HepG2 (cell line): Measurements from ENCODE around the gene PEX11A. TPM values are rescaled to one million over a fixed set of nuclear protein-coding genes. Genes with fewer than 3 reads are reported as not detected.

Experiments
- ASH2L ChIP-seq: fragments of 300-600, 200-600 bp; sonication (generic); IDR thresholded peaks from 2 replicates; pipeline ENCODE4 v1.7.0; 2017; ENCODE audit warnings: low read depth, mild to moderate bottlenecking, moderate library complexity, mixed read lengths, low read length; ENCODE audit not compliant: insufficient read length
- ATRX ChIP-seq: sonication (generic); formaldehyde crosslinking; IDR thresholded peaks from 2 replicates; pipeline ENCODE4 v1.4.0; 2020; ENCODE audit warnings: missing genetic modification reagents, borderline replicate concordance
- KLF16 ChIP-seq, 2 experiments: sonication (generic) in 1 of 2; formaldehyde crosslinking in 1 of 2; IDR thresholded peaks; 2 replicates each; pipeline versions ENCODE4 v1.6.1 to v1.8.0; 2016 to 2023; ENCODE audit warnings: missing genetic modification reagents in 2 of 2, missing compliant biosample characterization in 1 of 2
- MTF1 ChIP-seq: sonication (generic); formaldehyde crosslinking; IDR thresholded peaks from 2 replicates; pipeline ENCODE4 v1.5.0; 2020; ENCODE audit warnings: missing genetic modification reagents
- MZF1 ChIP-seq: sonication (generic); formaldehyde crosslinking; IDR thresholded peaks from 2 replicates; pipeline ENCODE4 v1.8.1; 2023; ENCODE audit warnings: mild to moderate bottlenecking, missing genetic modification reagents, borderline replicate concordance
- NFKBIZ ChIP-seq: IDR thresholded peaks from 2 replicates; pipeline ENCODE4 v1.6.1; 2018; ENCODE audit warnings: missing genetic modification reagents, missing compliant biosample characterization
- SAP130 ChIP-seq: IDR thresholded peaks from 2 replicates; pipeline ENCODE4 v1.6.1; 2016; ENCODE audit warnings: low read depth
- ZNF557 ChIP-seq: sonication (generic); formaldehyde crosslinking; IDR thresholded peaks from 2 replicates; pipeline ENCODE4 v1.4.0; 2020; ENCODE audit warnings: missing genetic modification reagents
- ZNF75D ChIP-seq: sonication (generic); formaldehyde crosslinking; IDR thresholded peaks from 2 replicates; pipeline ENCODE4 v1.8.1; 2023; ENCODE audit warnings: missing genetic modification reagents, mild to moderate bottlenecking, borderline replicate concordance
- polyA plus RNA-seq, 8 experiments: library from polyadenylated mRNA; depleted of rRNA in 3 of 8; stranded (reverse) in 7 of 8; unstranded in 1 of 8; fragments of >200 nt; fragmentation: Illumina TruSeq in 4 of 8; extraction: Trizol in 4 of 8; gene quantifications; 2 replicates each; pipeline versions ENCODE4 v1.2.1 to v1.2.3, GENCODE V29; 2011 to 2016; ENCODE audit warnings: low read depth in 4 of 8, missing spikeins in 1 of 8, mixed read lengths in 1 of 8; ENCODE audit not compliant: insufficient read depth in 1 of 8
- total RNA-seq, 5 experiments: library from RNA; depleted of rRNA; stranded (reverse); fragments of >200 nt; fragmentation: Illumina TruSeq; extraction: Trizol; gene quantifications; 2 replicates each; pipeline ENCODE4 v1.2.3, GENCODE V29; 2016; ENCODE audit warnings: low read depth in 1 of 5
- TF ChIP-seq, protein P1 (sequence below): sonication (generic); formaldehyde crosslinking; IDR thresholded peaks from 2 replicates; pipeline ENCODE4 v1.8.0; 2022; ENCODE audit warnings: missing genetic modification reagents, mild to moderate bottlenecking, borderline replicate concordance
- TF ChIP-seq, protein P2 (sequence below): sonication (generic); formaldehyde crosslinking; IDR thresholded peaks from 2 replicates; pipeline ENCODE4 v1.5.0; 2020; ENCODE audit warnings: mild to moderate bottlenecking, missing genetic modification reagents, moderate library complexity
- TF ChIP-seq, protein P3 (sequence below): IDR thresholded peaks from 2 replicates; pipeline ENCODE4 v1.6.1; 2018; ENCODE audit warnings: missing genetic modification reagents, mild to moderate bottlenecking, missing compliant biosample characterization
- TF ChIP-seq, protein P4 (sequence below): sonication (generic); formaldehyde crosslinking; IDR thresholded peaks from 2 replicates; pipeline ENCODE4 v1.5.1; 2020; ENCODE audit warnings: mild to moderate bottlenecking, missing genetic modification reagents, borderline replicate concordance
- TF ChIP-seq, protein P5 (sequence below): sonication (generic); formaldehyde crosslinking; IDR thresholded peaks from 2 replicates; pipeline ENCODE4 v1.4.0; 2020; ENCODE audit warnings: mild to moderate bottlenecking, missing genetic modification reagents

Gene PEX11A
- total and polyA plus RNA-seq, 2 of the 13 experiments (the other 11 are each of a cell fraction or from before 2014, with no cell fraction given), result 9.9 to 15.1 TPM

DNA sequence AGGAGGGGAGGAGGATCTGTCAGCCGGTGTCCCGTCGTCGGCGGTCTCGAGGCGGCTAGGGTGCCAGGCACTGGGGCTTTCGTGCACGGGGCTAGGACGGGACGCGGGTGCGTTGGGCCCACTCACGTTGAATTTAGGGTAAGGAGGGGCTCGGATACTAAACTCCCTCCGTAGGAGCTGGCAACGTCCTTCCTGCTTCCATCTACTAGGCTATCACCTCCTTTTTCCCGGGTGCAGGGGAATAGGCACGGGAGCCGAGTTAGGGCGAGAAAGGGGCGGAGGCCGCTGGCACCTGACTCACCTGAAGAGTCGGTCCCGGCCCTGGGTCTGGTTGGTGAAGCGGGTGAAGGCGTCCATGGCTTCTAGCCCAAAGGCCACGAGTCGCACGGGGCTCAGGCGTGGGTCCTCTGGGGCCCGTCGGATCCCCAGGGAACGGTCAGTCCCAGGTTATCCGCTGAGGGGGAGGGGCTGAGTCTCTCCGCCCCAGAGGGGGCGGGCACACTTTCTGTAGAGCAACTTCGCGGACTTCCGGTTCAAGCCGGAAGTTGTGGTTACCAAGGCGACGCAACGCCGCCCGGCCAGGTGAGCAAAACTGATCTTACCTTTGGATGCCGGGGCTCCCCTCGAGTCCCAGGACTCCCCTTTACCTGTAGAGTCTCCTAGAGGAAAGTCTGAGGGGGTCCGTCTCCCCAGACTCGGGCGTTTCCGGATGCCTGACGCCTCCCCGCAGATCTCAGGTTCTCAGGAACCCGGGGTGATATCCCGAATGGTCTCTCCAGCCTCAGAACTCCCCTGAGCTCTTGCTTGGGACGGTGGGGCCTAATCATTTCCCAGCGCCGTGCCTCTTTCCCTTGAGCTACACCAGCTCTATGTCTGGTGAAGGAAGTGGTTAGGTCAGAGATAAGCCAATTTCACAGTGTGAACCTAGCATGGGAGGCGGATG is at the start of gene PEX11A, which contains the start of gene WDR93 (continued):
- TF ChIP-seq, protein P1, sequence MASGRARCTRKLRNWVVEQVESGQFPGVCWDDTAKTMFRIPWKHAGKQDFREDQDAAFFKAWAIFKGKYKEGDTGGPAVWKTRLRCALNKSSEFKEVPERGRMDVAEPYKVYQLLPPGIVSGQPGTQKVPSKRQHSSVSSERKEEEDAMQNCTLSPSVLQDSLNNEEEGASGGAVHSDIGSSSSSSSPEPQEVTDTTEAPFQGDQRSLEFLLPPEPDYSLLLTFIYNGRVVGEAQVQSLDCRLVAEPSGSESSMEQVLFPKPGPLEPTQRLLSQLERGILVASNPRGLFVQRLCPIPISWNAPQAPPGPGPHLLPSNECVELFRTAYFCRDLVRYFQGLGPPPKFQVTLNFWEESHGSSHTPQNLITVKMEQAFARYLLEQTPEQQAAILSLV (CRISPR knock-in tag), result peak; percentile 83; the same call in 1 of the 2 replicates
- no peak for TF ChIP-seq NFKBIZ
- TF ChIP-seq KLF16 (CRISPR knock-in tag; IDR thresholded peaks at IDR 0.05), result peak in 1 of 2 experiments; percentile 70; a peak in 1 of 4 replicates
- TF ChIP-seq, protein P2, sequence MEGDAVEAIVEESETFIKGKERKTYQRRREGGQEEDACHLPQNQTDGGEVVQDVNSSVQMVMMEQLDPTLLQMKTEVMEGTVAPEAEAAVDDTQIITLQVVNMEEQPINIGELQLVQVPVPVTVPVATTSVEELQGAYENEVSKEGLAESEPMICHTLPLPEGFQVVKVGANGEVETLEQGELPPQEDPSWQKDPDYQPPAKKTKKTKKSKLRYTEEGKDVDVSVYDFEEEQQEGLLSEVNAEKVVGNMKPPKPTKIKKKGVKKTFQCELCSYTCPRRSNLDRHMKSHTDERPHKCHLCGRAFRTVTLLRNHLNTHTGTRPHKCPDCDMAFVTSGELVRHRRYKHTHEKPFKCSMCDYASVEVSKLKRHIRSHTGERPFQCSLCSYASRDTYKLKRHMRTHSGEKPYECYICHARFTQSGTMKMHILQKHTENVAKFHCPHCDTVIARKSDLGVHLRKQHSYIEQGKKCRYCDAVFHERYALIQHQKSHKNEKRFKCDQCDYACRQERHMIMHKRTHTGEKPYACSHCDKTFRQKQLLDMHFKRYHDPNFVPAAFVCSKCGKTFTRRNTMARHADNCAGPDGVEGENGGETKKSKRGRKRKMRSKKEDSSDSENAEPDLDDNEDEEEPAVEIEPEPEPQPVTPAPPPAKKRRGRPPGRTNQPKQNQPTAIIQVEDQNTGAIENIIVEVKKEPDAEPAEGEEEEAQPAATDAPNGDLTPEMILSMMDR (CRISPR knock-in tag), result no peak
- peak; percentile 56 for TF ChIP-seq ASH2L
- no peak for TF ChIP-seq MZF1 (CRISPR knock-in tag)
- TF ChIP-seq, protein P3, sequence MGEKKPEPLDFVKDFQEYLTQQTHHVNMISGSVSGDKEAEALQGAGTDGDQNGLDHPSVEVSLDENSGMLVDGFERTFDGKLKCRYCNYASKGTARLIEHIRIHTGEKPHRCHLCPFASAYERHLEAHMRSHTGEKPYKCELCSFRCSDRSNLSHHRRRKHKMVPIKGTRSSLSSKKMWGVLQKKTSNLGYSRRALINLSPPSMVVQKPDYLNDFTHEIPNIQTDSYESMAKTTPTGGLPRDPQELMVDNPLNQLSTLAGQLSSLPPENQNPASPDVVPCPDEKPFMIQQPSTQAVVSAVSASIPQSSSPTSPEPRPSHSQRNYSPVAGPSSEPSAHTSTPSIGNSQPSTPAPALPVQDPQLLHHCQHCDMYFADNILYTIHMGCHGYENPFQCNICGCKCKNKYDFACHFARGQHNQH (CRISPR knock-in tag), result 0 out of 2 replicates have a peak, but pooled peaks have one; percentile 51
- TF ChIP-seq ATRX (CRISPR knock-in tag), result no peak
- no peak for TF ChIP-seq ZNF75D
- no peak for TF ChIP-seq ZNF557 (CRISPR knock-in tag)
- peak; percentile 89 for TF ChIP-seq SAP130 (CRISPR knock-in tag)
- TF ChIP-seq, protein P4, sequence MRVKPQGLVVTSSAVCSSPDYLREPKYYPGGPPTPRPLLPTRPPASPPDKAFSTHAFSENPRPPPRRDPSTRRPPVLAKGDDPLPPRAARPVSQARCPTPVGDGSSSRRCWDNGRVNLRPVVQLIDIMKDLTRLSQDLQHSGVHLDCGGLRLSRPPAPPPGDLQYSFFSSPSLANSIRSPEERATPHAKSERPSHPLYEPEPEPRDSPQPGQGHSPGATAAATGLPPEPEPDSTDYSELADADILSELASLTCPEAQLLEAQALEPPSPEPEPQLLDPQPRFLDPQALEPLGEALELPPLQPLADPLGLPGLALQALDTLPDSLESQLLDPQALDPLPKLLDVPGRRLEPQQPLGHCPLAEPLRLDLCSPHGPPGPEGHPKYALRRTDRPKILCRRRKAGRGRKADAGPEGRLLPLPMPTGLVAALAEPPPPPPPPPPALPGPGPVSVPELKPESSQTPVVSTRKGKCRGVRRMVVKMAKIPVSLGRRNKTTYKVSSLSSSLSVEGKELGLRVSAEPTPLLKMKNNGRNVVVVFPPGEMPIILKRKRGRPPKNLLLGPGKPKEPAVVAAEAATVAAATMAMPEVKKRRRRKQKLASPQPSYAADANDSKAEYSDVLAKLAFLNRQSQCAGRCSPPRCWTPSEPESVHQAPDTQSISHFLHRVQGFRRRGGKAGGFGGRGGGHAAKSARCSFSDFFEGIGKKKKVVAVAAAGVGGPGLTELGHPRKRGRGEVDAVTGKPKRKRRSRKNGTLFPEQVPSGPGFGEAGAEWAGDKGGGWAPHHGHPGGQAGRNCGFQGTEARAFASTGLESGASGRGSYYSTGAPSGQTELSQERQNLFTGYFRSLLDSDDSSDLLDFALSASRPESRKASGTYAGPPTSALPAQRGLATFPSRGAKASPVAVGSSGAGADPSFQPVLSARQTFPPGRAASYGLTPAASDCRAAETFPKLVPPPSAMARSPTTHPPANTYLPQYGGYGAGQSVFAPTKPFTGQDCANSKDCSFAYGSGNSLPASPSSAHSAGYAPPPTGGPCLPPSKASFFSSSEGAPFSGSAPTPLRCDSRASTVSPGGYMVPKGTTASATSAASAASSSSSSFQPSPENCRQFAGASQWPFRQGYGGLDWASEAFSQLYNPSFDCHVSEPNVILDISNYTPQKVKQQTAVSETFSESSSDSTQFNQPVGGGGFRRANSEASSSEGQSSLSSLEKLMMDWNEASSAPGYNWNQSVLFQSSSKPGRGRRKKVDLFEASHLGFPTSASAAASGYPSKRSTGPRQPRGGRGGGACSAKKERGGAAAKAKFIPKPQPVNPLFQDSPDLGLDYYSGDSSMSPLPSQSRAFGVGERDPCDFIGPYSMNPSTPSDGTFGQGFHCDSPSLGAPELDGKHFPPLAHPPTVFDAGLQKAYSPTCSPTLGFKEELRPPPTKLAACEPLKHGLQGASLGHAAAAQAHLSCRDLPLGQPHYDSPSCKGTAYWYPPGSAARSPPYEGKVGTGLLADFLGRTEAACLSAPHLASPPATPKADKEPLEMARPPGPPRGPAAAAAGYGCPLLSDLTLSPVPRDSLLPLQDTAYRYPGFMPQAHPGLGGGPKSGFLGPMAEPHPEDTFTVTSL (CRISPR knock-in tag), result no peak
- no peak; the same call in 1 of the 2 replicates for TF ChIP-seq MTF1
- TF ChIP-seq, protein P5, sequence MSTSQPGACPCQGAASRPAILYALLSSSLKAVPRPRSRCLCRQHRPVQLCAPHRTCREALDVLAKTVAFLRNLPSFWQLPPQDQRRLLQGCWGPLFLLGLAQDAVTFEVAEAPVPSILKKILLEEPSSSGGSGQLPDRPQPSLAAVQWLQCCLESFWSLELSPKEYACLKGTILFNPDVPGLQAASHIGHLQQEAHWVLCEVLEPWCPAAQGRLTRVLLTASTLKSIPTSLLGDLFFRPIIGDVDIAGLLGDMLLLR (CRISPR knock-in tag), result peak; percentile 33; the same call in 1 of the 2 replicates
